Panc1 (cell line): ENCODE data around the gene SRC. TPM values are rescaled to one million over a fixed set of nuclear protein-coding genes. Genes with fewer than 3 reads are reported as not detected.

Source experiments
- ATAC-seq: fragments of 200-7000 bp; cut with Tn5 transposase; 2 replicates; pipeline ENCODE4 v1.9.1; 2020; ENCODE audit warnings: mild to moderate bottlenecking, moderate library complexity
- BruUV-seq: library from RNA; stranded (reverse); fragments of 400-500 nt; replicated peaks from 2 replicates; lab custom pipeline; 2021; lab: Mats Ljungman, UMichigan
- CTCF ChIA-PET: fragments of 300-600 bp; sonication (Branson Sonifier 250); formaldehyde crosslinking; loops from one replicate; lab custom pipeline; 2022; ENCODE audit warnings: antibody characterized with exemption; lab: Charles Lee
- POLR2A ChIA-PET: fragments of 300-600 bp; sonication (Branson Sonifier 250); formaldehyde crosslinking; loops from one replicate; lab custom pipeline; 2022; ENCODE audit warnings: antibody characterized with exemption; lab: Charles Lee
- DNase-seq: peaks from one replicate; pipeline ENCODE4 v3.0.0-alpha.2; 2010; ENCODE audit warnings: low read depth, low spot score
- H3K27ac ChIP-seq: 2 replicates; pipeline ENCODE4 v1.5.1; 2011; ENCODE audit warnings: mild to moderate bottlenecking, low read length, inconsistent platforms
- H3K27me3 ChIP-seq: fragments of 200-500 bp; sonication (Bioruptor generic); 2 replicates; pipeline ENCODE4 v1.6.0; 2014; ENCODE audit warnings: low read length, inconsistent platforms; ENCODE audit not compliant: control insufficient read depth, insufficient read depth
- H3K36me3 ChIP-seq: fragments of 200-500 bp; sonication (Bioruptor generic); 2 replicates; pipeline ENCODE4 v1.5.1; 2014; ENCODE audit warnings: inconsistent platforms, mild to moderate bottlenecking, low read length, moderate library complexity; ENCODE audit not compliant: control insufficient read depth, insufficient read depth
- H3K4me1 ChIP-seq: 2 replicates; pipeline ENCODE4 v1.5.1; 2011; ENCODE audit warnings: inconsistent platforms, mild to moderate bottlenecking, low read length, moderate library complexity; ENCODE audit not compliant: control insufficient read depth, insufficient read depth
- H3K4me3 ChIP-seq, 2 experiments: 2 replicates each; pipeline ENCODE4 v1.5.1; 2011 to 2012; ENCODE audit warnings: low read depth in 2 of 2, low read length in 2 of 2, mild to moderate bottlenecking in 2 of 2, inconsistent platforms in 1 of 2, moderate library complexity in 1 of 2
- H3K9me3 ChIP-seq: fragments of 200-500 bp; sonication (Bioruptor generic); 2 replicates; pipeline ENCODE4 v1.5.1; 2014; ENCODE audit warnings: low read depth, mild to moderate bottlenecking, inconsistent platforms, low read length, moderate library complexity; ENCODE audit not compliant: control insufficient read depth, insufficient read depth
- CTCF ChIP-seq: fragments of 450-650 bp; IDR thresholded peaks from 2 replicates; pipeline ENCODE4 v1.5.1; 2017; ENCODE audit warnings: mild to moderate bottlenecking
- POLR2AphosphoS5 ChIP-seq: IDR thresholded peaks from 2 replicates; pipeline ENCODE4 v1.6.1; 2012; ENCODE audit warnings: mild to moderate bottlenecking, low read depth, low read length, moderate library complexity
- REST ChIP-seq, 2 experiments: IDR thresholded peaks; 2 replicates each; pipeline ENCODE4 v1.6.1; 2011 to 2012; ENCODE audit warnings: low read depth in 2 of 2, control low read depth in 1 of 2, low read length in 1 of 2, mild to moderate bottlenecking in 1 of 2, moderate library complexity in 1 of 2; ENCODE audit not compliant: insufficient read depth in 1 of 2
- SIN3A ChIP-seq: IDR thresholded peaks from 2 replicates; pipeline ENCODE4 v1.6.1; 2012; ENCODE audit warnings: low read depth, mild to moderate bottlenecking, low read length, moderate library complexity, borderline replicate concordance; ENCODE audit not compliant: insufficient read depth
- TCF7L2 ChIP-seq: IDR thresholded peaks from 2 replicates; pipeline ENCODE4 v1.6.1; 2011; ENCODE audit warnings: mild to moderate bottlenecking, low read depth, low read length, inconsistent platforms
- in situ Hi-C: cut with HindIII; loops from 2 replicates; pipeline ENCODE4 v1.10.0; 2016; ENCODE audit warnings: low sequenced_read_pairs, low pct_unique_long_range_greater_than_20kb
- intact Hi-C: fragments of 100-400 bp; cut with micrococcal nuclease; formaldehyde crosslinking; loops from one replicate; pipeline ENCODE4 v1.10.0; 2022; ENCODE audit not compliant: unreplicated experiment
- total RNA-seq: library from RNA; stranded (reverse); gene quantifications from one replicate; pipeline ENCODE4 v1.2.1, GENCODE V29; 2021; ENCODE audit not compliant: unreplicated experiment

The SRC gene
- total RNA-seq, 1 experiment from 2014 or later = 24.9 TPM

GRCh38 chr20:37311710-37312355 is 34.1 kb upstream of the SRC start:
- intact Hi-C loops = no loop called here
- TF ChIP-seq POLR2AphosphoS5 (no peak), TCF7L2 (no peak), CTCF (no peak)
- no peaks in the 10 kb centered on the region for H3K4me1 ChIP-seq
- POLR2A ChIA-PET = no interaction called here
- in situ Hi-C loops = no loop called here
- CTCF ChIA-PET = no interaction called here
- H3K9me3 ChIP-seq = no peaks in the 10 kb centered on the region
- ATAC-seq = no peak
- no peaks in the 10 kb centered on the region for H3K36me3 ChIP-seq
- no peak overlapping the region for H3K27ac ChIP-seq
- H3K4me3 ChIP-seq = no peak overlapping the region
- DNase-seq = no peak
- no peaks in the 10 kb centered on the region for H3K27me3 ChIP-seq
- no TSS peak for BruUV-seq

- no peaks in the 10 kb centered on the region for H3K4me1 ChIP-seq
- ChIA-PET CTCF (interaction anchor here (0.5 kb wide), 1 partner anchor 11 kb away, joined by 4 read pairs; no protein-coding TSS in a partner anchor), POLR2A (interaction anchor here (0.6 kb wide), 1 partner anchor 22 kb away, joined by 3 read pairs; no protein-coding TSS in a partner anchor)
- in situ Hi-C loops = no loop called here
- H3K27ac ChIP-seq = no peak overlapping the region
- BruUV-seq = no TSS peak
- no peaks in the 10 kb centered on the region for H3K36me3 ChIP-seq
- TF ChIP-seq TCF7L2 (no peak), POLR2AphosphoS5 (no peak), SIN3A (no peak), REST (IDR thresholded peaks at IDR 0.05; ENCODE audit: insufficient read depth in 1 of 2, low read depth in 2 of 2, low read length in 1 of 2) (no peak), CTCF (no peak)
- ATAC-seq (no peak), DNase-seq (no peak)
- H3K9me3 ChIP-seq = no peaks in the 10 kb centered on the region
- no peak overlapping the region for H3K4me3 ChIP-seq
- no peaks in the 10 kb centered on the region for H3K27me3 ChIP-seq
- intact Hi-C loops = no loop called here
These were observed 32.3 kb upstream of the SRC start for GRCh38 chr20:37313546-37314091.
